NCI-H2081 treated with DMSO at 0.1 percent for 48 hours (cell line): ENCODE measurements around the gene GSTA1.
"Not testable (repeated sequence)": the region's sequence is repeated elsewhere in the genome, so short reads cannot be mapped to it uniquely, and the experiment has no call there.

ENCODE experiments used
- DNase-seq: peaks from one replicate; lab custom pipeline; 2025; lab: John Stamatoyannopoulos, UW

The GSTA1 gene

DNA sequence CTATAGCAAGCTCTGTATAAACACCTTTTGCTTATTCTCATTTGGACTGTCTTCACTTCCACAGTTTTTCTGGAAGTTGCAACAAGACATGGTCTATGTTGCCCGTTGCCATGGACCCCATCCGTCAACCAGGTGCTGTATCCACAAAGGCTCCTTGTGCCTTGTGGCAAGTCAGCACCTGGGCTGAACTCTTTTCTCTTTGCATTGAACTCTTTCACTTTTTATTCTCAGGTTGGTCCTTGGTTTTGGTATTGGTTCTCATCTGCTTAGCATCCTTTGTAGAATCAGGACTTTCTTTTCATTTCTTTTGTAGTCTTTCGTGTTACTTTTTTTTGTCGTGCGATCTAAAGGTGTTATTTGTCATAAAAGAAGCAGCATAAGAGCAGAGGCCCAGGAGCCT lies 5.0 kb upstream of the GSTA1 start:
- DNase-seq = no peak

DNA sequence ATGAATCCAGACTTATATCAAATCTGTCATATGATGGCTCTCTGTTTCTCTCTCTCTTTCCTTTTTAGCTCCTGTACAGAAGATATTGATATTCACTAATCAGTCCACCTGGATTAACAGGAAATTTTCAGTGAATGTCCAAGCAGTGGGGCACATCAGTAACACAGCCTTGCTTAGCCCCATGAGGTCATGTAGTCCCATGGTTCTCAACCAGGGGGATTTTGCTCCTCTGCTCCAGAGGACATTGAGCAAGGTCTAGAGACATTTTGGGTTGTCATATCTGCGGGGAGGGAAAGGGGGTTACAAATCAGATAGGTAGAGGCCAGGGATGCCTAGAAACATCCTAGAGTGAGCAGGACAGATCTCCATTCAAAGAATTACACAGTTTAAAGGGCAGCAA lies 810 bp downstream of the GSTA1 start:
- DNase-seq = no peak

DNA sequence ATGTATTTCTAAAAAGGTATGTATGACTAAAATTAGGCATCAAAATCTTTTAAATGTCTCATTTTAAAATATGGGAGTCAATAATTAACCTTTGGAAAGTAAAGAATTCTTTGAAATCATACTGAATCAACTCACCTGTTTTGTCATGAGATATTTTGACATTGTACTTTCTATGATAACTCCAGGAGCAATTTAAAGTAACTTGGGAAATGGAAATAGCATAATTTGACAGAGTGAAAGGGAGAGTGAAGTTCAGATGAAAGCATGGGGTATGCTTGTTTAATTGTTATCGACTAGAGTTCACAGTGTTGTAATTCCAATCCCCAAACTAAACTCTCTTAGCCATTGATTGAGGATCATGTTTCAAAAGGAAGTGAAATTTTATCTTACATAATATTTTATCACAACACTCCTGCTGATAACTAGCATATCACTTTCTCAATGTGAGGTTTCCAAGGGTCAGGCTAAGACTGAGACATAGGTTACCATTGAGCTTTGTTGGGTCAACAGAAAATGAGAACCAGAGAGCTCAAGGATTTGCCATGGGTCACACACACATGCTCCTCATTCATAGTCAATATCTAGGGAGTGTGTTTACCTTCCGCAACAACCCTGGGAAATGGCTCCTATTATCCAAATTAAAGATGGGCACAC lies 2.3 kb downstream of the GSTA1 start:
- no peak for DNase-seq

DNA sequence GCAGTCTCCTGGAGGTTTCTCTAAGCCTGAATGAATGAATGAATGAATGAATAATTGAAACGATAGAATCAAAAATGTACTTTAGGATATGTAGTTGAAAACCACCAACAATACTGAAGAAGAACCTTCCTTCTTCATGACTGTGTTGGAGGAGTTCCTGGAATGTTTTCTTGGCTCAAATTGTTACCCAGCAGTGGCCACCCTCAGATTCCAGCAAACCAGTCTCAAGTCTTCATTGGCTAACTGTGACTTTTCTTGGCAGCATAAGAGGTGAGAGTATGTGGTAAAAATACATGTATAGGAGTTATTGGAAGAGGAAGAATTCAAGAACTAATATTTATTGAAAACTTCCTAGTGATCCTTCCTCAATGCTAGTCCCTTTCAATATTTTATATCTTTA lies 4.3 kb downstream of the GSTA1 start:
- DNase-seq = not testable (repeated sequence)

DNA sequence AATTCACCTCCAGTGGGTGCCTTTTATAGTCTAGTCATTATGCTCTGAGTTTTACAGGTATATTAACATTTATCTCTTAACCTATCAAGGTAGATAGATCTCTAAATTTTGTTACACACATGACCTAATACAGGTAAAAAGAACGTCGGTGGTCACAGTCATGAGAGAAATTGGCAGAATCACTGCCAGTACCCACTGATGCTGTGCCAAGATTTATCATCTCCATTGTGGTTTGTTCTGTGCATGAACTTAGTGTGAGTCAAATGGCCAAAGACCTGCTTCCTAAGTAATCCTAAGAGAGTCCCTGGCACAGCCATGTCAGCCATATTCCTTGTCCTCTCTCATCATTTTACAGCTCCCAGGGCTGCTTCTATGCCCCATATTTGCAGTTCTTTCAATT lies 9.2 kb downstream of the GSTA1 start:
- not testable (repeated sequence) for DNase-seq

DNA sequence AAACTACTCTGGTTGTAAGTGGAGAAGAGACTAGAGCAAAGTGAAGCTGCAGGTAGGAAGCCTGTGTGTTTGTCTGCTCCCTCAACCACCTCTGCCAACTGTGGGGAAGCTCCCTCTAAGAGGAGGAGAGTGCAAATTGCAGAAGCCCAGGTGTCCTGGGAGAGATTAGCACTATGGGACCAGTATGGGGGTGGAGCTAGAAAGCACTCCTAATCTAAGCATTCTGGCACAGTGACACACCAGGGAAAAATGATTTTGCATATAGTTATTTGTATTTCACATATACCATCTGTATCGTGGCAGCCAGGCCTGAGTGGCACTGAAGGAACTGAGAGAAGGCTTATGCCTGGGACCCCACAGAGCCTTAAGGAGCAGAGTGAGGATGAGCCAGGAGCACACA lies 12.8 kb downstream of the GSTA1 start:
- DNase-seq = no peak

DNA sequence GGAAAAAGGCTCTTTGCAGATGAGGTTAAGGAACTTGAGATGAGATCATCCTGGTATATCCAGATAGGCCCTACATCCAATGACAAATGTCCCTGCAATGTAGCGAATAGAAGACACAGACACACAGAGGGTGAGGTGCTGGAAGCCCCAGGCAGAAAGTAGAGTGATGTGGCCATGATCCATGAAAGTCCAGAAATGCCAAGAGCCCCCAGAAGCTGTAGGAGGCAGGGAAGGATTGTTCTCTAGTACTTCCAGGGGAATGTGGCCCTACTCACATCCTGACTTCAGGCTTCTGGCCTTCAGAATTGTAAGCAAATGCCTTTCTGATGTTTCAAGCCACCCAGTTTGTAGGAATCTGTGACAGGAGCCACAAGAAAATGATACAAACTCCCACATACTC lies 14.0 kb downstream of the GSTA1 start:
- DNase-seq = not testable (repeated sequence)

DNA sequence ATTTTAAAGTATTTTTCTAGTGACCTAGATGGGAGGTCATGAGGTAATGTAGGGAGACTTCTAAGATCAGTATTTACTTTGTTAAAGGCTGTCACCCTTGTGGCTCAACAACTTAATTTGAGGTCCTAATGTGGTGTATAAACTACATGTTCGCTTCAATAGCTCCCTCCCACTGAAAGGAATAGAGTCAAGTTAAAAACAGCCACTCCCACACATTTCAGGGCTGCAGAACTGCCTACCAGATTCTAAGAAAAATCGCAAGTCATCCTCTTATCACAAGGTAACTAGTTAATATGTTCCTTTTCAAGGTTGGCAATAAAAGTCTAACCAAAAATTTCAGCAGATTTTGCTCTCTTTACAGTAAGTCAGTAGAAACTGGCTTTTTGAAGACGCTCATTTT lies 15.1 kb downstream of the GSTA1 start:
- no peak for DNase-seq

DNA sequence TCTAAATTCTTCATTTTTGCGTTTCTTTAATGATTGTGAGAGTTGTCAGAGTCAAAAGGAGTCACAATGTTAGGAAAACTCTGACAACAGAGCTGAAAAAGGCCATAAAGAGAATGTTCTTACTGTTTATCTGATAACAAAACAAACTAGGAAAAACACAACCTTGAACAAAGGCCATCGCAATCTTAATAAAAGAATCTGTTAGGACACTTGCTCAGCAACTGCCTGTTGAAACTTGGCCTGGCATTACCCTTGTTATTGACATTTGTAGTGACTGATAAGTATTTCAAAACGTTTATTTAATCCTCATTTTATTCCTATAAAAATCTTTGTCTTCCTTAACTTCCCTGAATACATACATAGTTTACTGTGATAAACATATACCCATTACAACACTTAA lies 15.7 kb downstream of the GSTA1 start:
- DNase-seq = no peak

DNA sequence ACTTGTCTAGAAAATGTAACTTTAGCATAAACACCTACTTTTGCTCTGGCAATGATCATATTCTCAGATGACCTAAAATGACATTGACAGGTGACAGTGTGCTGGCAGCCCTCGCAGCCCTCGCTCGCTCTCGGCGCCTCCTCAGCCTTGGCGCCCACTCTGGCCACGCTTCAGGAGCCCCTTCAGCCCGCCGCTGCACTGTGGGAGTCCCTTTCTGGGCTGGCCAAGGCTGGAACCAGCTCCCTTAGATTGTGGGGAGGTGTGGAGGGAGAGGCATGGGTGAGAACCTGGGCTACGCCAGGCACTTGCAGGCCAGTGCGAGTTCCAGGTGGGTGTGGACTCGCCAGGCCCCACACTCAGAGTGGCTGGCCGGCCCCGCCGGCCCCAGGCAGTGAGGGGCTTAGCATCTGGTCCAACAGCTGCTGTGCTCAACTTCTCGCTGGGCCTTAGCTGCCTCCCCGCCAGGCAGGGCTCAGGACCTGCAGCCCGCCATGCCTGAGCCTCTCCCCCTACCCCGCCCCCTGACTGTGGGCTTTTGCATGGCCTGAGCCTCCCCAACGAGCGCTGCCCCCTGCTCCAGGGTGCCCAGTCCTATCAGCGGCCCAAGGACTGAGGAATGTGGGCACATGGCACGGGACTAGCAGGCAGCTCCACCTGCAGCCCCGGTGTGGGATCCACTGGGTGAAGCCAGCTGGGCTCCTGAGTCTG lies 17.2 kb downstream of the GSTA1 start:
- no peak for DNase-seq

DNA sequence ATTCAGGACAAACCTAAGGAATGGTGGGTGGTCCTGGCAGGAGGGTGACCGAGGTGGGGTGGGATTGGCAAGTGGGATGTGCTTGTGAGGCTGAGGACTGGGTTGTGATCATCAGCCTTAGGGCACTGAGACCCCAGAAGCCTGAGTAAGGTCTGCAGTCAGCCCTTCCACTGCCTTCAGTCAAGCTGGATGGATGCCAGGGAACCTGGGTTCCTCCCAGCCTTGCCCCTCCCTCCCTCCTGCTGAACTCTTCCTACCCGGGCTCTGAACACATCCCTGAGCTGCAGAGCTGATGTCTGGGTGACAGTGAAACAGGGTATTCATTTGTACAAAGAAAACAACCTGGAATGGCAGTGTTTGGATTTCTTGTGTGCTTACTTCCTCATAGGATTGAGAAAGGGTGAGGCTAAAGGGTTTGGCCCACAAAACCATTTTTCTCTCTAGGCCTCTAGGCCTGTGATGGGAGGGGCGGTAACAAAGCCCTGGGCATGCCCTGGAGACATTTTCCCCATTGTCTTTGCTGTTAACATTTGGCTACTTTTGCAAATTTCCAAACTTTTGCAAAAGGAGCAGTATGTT lies 20.8 kb downstream of the GSTA1 start:
- DNase-seq = not testable (repeated sequence)

DNA sequence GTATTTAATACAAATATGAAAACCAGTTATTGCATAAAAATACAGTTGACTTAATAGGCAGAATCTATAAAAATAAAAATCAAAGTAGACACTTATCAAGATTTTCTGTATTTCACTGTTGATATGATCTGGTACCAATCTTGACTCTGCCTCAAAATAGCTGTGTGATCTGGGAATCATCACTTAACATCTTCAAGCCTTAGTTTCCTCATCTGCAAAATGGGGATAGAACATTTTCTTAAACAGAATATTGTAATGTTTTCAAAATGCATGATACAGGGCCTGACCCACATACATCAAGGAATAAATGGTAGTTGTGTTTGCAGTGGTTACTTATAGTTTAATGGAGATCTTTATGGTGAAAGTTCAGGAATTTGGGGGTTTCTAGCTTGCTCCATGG lies 21.4 kb downstream of the GSTA1 start:
- not testable (repeated sequence) for DNase-seq

DNA sequence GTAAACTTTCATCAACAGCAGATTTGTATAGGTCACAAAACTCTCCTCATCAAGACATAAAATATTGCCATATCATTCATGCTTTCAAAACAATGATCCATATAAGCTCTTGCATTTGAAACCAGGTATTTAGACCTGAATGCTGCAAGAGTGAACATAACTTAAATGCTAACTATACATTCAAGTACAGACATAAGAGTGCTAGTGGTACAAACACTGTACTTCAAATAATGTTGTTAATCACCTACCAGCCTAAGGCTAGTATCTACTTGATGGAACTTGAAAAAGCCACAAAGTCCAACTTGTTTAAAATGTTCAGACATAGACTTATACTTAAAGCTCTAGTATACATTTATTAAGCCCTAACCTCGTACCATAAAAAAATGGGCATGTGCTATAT lies 24.4 kb downstream of the GSTA1 start:
- DNase-seq = no peak

DNA sequence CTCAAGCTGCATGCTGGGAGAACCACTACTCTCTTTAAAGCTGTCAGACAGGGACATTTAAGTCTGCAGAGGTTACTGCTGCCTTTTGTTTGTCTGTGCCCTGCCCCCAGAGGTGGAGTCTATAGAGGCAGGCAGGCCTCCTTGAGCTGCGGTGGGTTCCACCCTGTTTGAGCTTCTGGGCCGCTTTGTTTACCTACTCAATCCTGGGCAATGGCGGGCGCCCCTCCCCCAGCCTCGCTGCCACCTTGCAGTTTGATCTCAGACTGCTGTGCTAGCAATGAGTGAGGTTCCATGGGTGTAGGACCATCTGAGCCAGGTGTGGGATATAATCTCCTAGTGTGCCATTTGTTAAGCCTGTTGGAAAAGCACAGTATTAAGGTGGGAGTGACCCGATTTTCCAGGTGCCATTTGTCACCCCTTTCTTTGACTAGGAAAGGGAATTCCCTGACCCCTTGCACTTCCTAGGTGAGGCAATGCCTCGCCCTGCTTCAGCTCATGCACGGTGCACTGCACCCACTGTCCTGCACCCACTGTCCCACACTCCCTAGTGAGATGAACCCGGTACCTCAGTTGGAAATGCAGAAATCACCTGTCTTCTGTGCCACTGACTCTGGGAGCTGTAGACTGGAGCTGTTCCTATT lies 26.8 kb downstream of the GSTA1 start:
- DNase-seq = not testable (repeated sequence)

DNA sequence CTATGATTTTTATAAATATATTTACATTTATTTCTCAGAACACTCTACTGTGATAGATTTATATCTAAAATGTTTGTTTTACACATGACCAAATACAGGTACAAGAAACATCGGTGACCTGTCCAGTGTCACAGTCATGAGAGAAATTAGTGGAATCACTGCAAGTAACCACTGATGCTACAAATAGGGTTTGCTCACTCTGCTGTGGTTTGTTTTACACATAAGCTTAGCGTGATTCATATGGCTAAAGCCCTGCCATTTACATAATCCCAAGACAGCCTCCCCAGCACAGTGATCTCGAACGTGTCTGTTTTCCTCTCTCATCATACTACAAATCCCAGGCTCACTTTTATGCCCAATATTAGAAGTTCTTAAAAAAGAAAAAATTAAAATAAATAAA lies 34.2 kb downstream of the GSTA1 start:
- not testable (repeated sequence) for DNase-seq

DNA sequence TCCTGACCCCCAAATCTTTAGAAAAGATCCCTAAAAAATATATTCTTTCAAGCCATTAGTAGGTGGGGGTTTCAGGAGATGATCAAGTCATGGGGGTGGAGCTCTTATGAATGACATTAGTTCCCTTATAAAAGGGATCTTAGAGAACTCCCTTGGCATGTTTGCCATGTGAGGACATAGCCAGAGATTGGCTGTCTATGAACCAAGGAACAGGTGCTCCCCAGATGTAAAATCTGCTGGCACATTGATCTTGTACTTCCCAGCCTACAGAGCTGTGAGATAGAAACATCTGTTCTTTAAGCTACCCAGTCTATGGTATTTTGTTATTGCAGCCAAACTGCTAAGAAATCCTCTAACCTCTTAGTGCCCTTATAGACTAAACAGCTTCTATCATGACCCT lies 36.0 kb downstream of the GSTA1 start:
- not testable (repeated sequence) for DNase-seq

DNA sequence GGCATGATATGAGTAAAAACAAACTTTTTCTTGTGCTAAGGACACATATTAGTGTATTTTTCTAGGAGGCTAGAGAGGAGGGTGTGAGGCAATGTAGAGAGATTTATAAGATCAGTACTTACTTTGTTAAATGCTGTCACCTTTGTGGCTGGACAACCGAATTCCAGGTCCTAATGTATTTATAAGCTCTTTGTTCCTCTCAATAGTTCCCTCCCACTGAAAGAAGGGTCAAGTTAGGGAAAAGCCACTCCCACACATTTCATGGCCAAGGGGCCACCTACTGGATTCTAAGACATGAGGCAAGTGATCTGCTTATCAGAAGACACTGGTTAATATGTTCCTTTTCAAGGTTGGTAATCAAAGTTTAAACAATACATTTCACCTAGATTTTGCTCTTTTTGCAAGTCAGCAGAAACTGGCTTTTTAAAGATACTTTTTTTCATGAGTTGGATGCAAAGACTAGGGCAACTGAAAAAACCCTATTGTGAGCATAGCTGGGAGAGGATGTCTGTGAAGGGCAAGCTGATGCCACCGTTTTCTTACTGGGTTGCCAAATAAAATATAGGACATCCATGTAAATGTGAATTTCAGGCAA lies 40.2 kb downstream of the GSTA1 start, which contains the start of gene GSTA2:
Gene GSTA2 (minus strand): TSS at position 154 of the 595 bp plus-strand sequence. CDS start 5,528 bp downstream, outside the sequence.
- not testable (repeated sequence) for DNase-seq

DNA sequence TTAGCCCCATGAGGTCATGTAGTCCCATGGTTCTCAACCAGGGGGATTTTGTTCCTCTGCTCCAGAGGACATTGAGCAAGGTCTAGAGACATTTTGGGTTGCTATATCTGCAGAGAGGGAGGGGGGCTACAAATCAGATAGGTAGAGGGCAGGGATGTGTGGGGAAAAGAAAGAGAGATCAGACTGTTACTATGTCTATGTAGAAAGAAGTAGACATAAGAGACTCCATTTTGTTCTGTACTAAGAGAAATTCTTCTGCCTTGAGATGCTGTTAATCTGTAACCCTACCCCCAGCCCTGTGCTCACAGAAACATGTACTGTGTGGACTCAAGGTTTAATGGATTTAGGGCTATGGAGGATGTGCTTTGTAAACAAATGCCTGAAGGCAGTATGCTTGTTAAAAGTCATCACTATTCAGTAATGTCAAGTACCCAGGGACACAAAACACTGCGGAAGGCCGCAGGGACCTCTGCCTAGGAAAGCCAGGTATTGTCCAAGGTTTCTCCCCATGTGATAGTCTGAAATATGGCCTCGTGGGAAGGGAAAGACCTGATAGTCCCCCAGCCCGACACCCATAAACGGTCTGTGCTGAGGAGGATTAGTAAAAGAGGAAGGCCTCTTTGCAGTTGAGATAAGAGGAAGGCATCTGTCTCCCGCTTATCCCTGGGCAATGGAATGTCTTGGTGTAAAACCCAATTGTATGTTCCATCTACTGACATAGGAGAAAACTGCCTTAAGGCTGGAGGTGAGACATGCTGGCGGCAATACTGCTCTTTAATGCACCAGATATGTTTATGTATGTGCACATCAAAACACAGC lies 41.7 kb downstream of the GSTA1 start:
- DNase-seq = not testable (repeated sequence)

DNA sequence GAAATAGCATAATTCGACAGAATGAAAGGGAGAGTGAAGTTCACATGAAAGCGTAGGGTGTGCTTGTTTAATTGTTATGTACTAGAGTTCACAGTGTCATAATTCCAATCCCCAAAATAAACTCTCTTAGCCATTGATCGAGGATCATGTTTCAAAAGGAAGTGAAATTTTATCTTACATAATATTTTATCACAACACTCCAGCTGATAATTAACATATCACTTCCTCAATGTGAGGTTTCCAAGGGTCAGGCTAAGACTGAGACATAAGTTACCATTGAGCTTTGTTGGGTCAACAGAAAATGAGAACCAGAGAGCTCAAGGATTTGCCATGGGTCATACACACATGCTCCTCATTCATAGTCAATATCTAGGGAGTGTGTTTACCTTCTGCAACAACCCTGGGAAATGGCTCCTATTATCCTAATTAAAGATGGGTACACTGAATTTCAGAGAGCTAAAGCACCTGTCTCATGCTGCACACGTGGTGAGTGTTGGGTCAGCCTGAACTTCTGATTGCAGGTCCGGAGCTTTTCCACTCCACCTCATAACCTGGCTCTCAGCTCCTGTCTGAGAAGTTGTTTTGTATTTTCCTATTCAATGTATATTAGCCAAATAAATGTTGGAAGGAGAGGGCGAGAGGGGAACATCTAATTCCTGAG lies 43.4 kb downstream of the GSTA1 start:
- no peak for DNase-seq

DNA sequence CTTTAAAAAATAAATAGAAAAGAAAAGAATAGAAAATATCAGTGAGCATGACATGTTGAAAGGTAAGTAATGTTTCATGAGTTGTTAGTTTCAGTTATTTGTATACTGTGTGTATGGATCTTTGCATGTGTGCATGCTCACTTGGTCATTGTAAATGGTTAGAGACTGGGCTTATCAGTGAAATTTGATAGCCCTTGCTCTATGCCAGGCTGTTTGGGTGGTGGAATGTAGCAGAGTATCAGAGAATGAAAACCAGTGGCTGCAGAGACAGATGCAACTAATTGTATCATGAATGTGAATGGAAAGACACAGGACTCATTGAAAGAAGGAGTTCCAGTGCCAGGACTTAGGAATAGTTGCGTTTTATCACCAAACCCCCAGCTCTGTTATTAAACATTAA lies 44.5 kb downstream of the GSTA1 start:
- no peak for DNase-seq
